Liver (tissue), 9 donors: ENCODE measurements around the gene SYNJ1. TPM values are rescaled to one million over a fixed set of nuclear protein-coding genes. Genes with fewer than 3 reads are reported as not detected.

Experiments used
- DNase-seq: peaks from one replicate; pipeline ENCODE4 v3.0.0-alpha.2; 2017; ENCODE audit warnings: low spot score
- H3K27ac ChIP-seq, 2 donors: one replicate each; pipeline ENCODE4 v1.7.0; 2013; ENCODE audit warnings: inconsistent platforms in 2 of 2, low read length in 2 of 2, control low read depth in 1 of 2, low read depth in 1 of 2, mild to moderate bottlenecking in 1 of 2
- H3K27me3 ChIP-seq, 4 donors: one replicate each; pipeline versions ENCODE4 v1.6.1 to v1.7.0; 2013; ENCODE audit warnings: low read length in 3 of 4, inconsistent platforms in 1 of 4, mild to moderate bottlenecking in 1 of 4, moderate library complexity in 1 of 4; ENCODE audit not compliant: control insufficient read depth in 4 of 4, insufficient read depth in 4 of 4
- H3K36me3 ChIP-seq, 4 donors: one replicate each; pipeline versions ENCODE4 v1.6.1 to v1.7.0; 2013; ENCODE audit warnings: low read length in 3 of 4, mild to moderate bottlenecking in 3 of 4, low read depth in 1 of 4, moderate library complexity in 1 of 4; ENCODE audit not compliant: control insufficient read depth in 4 of 4, insufficient read depth in 3 of 4
- H3K4me1 ChIP-seq, 4 donors: one replicate each; pipeline versions ENCODE4 v1.6.1 to v1.7.0; 2013; ENCODE audit warnings: low read length in 3 of 4, mild to moderate bottlenecking in 3 of 4, moderate library complexity in 1 of 4; ENCODE audit not compliant: control insufficient read depth in 4 of 4, insufficient read depth in 4 of 4
- H3K4me3 ChIP-seq, 3 donors: one replicate each; pipeline versions ENCODE4 v1.6.1 to v1.7.0; 2013; ENCODE audit warnings: low read length in 3 of 3, control low read depth in 1 of 3, low read depth in 1 of 3, mild to moderate bottlenecking in 1 of 3
- H3K9ac ChIP-seq, 2 donors: one replicate each; pipeline ENCODE4 v1.7.0; 2013; ENCODE audit warnings: low read length in 2 of 2, mild to moderate bottlenecking in 2 of 2, moderate library complexity in 2 of 2, control low read depth in 1 of 2, low read depth in 1 of 2
- H3K9me3 ChIP-seq, 4 donors: one replicate each; pipeline versions ENCODE4 v1.6.1 to v1.7.0; 2013; ENCODE audit warnings: low read length in 3 of 4; ENCODE audit not compliant: control insufficient read depth in 4 of 4
- ATF3 ChIP-seq: IDR thresholded peaks from 2 replicates; pipeline ENCODE4 v1.6.1; 2016; ENCODE audit warnings: antibody characterized with exemption
- CTCF ChIP-seq: fragments of 150-350 bp; IDR thresholded peaks from 2 replicates; pipeline ENCODE4 v1.5.1; 2017; ENCODE audit warnings: improper control_type of control experiment, low read depth, low read length; ENCODE audit not compliant: missing input control
- EGR1 ChIP-seq, 2 donors: IDR thresholded peaks; 2 replicates each; pipeline ENCODE4 v1.6.1; 2016 to 2018; ENCODE audit warnings: antibody characterized with exemption in 2 of 2, low read depth in 2 of 2
- FOXA1 ChIP-seq: IDR thresholded peaks from 2 replicates; pipeline ENCODE4 v1.6.1; 2016; ENCODE audit warnings: antibody characterized with exemption
- FOXA2 ChIP-seq: IDR thresholded peaks from 2 replicates; pipeline ENCODE4 v1.6.1; 2016; ENCODE audit warnings: antibody characterized with exemption
- GABPA ChIP-seq, 2 donors: IDR thresholded peaks in 1 of 2; conservative IDR thresholded peaks in 1 of 2; 2 replicates each; pipeline ENCODE4 v1.6.1; 2016; ENCODE audit warnings: antibody characterized with exemption in 2 of 2, mild to moderate bottlenecking in 1 of 2, moderate library complexity in 1 of 2
- HNF4A ChIP-seq, 2 donors: conservative IDR thresholded peaks; 2 replicates each; pipeline ENCODE4 v1.6.1; 2016; ENCODE audit warnings: antibody characterized with exemption in 2 of 2, mild to moderate bottlenecking in 2 of 2
- HNF4G ChIP-seq: IDR thresholded peaks from 2 replicates; pipeline ENCODE4 v1.6.1; 2016; ENCODE audit warnings: antibody characterized with exemption
- JUND ChIP-seq, 2 donors: IDR thresholded peaks; 2 replicates each; pipeline ENCODE4 v1.6.1; 2016; ENCODE audit warnings: antibody characterized with exemption in 2 of 2
- MAX ChIP-seq: IDR thresholded peaks from 2 replicates; pipeline ENCODE4 v1.6.1; 2016; ENCODE audit warnings: antibody characterized with exemption
- NR2F2 ChIP-seq: IDR thresholded peaks from 2 replicates; pipeline ENCODE4 v1.6.1; 2016; ENCODE audit warnings: antibody characterized with exemption
- RAD21 ChIP-seq, 2 donors: IDR thresholded peaks; 2 replicates each; pipeline ENCODE4 v1.6.1; 2016; ENCODE audit warnings: antibody characterized with exemption in 2 of 2, mild to moderate bottlenecking in 2 of 2
- REST ChIP-seq: IDR thresholded peaks from 2 replicates; pipeline ENCODE4 v1.6.1; 2016; ENCODE audit warnings: antibody characterized with exemption, mild to moderate bottlenecking
- RXRA ChIP-seq, 2 donors: IDR thresholded peaks; 2 replicates each; pipeline ENCODE4 v1.6.1; 2017 to 2018; ENCODE audit warnings: antibody characterized with exemption in 2 of 2, mild to moderate bottlenecking in 1 of 2
- SP1 ChIP-seq: IDR thresholded peaks from 2 replicates; pipeline ENCODE4 v1.6.1; 2018; ENCODE audit warnings: antibody characterized with exemption, mild to moderate bottlenecking
- TAF1 ChIP-seq: conservative IDR thresholded peaks from 2 replicates; pipeline ENCODE4 v1.6.1; 2016; ENCODE audit warnings: antibody characterized with exemption, mild to moderate bottlenecking
- YY1 ChIP-seq: IDR thresholded peaks from 2 replicates; pipeline ENCODE4 v1.6.1; 2016; ENCODE audit warnings: antibody characterized with exemption, mild to moderate bottlenecking
- ZBTB33 ChIP-seq: IDR thresholded peaks from 2 replicates; pipeline ENCODE4 v1.6.1; 2016; ENCODE audit warnings: antibody characterized with exemption
- WGBS: extraction: QIAGEN DNeasy Blood & Tissue Kit; methylation state at CpG from one replicate; pipeline ENCODE4 v1.1.7; 2013; 5-methylcytosine and 5-hydroxymethylcytosine counted together
- polyA plus RNA-seq, 2 donors: library from polyadenylated mRNA; stranded (reverse) in 1 of 2; unstranded in 1 of 2; fragments of 200-250 nt in 1 of 2; fragments of >200 nt in 1 of 2; fragmentation: Nextera tagmentation in 1 of 2; extraction: Ambion mirVana in 1 of 2; gene quantifications; one replicate each; pipeline versions ENCODE4 v1.2.1 to v1.2.3, GENCODE V29; 2013 to 2015
- total RNA-seq, 2 donors: library from RNA; depleted of rRNA; stranded (reverse); fragments of >200 nt; gene quantifications; one replicate each; pipeline ENCODE4 v1.2.3, GENCODE V29; 2014
- donor health status: healthy.
- donor health status: healthy.
- donor health status: healthy.
- donor health status: healthy.
- donor health status: healthy.

The SYNJ1 gene
- total and polyA plus RNA-seq, 4 donors: 2.5 to 7.2 (median 5.0) TPM

GRCh38 chr21:32658524-32658923 lies 69.3 kb downstream of the SYNJ1 start:
- TF ChIP-seq SP1 (peak; percentile 52), ATF3 (no peak), RAD21 (IDR thresholded peaks at IDR 0.05) (no peak), YY1 (no peak), ZBTB33 (no peak), JUND (IDR thresholded peaks at IDR 0.05) (no peak), EGR1 (IDR thresholded peaks at IDR 0.05; ENCODE audit: low read depth in 2 of 2) (no peak), HNF4A (conservative IDR thresholded peaks at IDR 0.05) (peak; percentile 60 to 75), REST (no peak), NR2F2 (no peak), GABPA (IDR thresholded peaks at IDR 0.05 in 1 of 2, conservative IDR thresholded peaks at IDR 0.05 in 1 of 2) (no peak), MAX (no peak), CTCF (no peak), HNF4G (peak; percentile 10), FOXA2 (no peak), FOXA1 (no peak), TAF1 (no peak), RXRA (IDR thresholded peaks at IDR 0.05) (peak; percentile 30 to 45)
- WGBS: 74% methylated on average over 9 of the region's 9 CpGs

More at GRCh38 chr21:32658524-32658923, 69.3 kb downstream of the SYNJ1 start:
- peaks cover 0 to 15% (median 8%) of the 10 kb centered on the region in 4 donors for H3K36me3 ChIP-seq
- H3K27ac ChIP-seq: no peak overlapping the region
- H3K4me1 ChIP-seq: peaks cover 0 to 3% (median 0%) of the 10 kb centered on the region in 4 donors
- H3K9me3 ChIP-seq: no peaks in the 10 kb centered on the region
- no peak for DNase-seq
- no peak overlapping the region for H3K9ac ChIP-seq
- no peaks in the 10 kb centered on the region for H3K27me3 ChIP-seq
- H3K4me3 ChIP-seq: no peak overlapping the region
